Heart right ventricle (tissue), 16 donors: Measurements from ENCODE around the gene INTS1. TPM values are rescaled to one million over a fixed set of nuclear protein-coding genes. Genes with fewer than 3 reads are reported as not detected.

Experiments
- ATAC-seq, 8 donors: fragments of 200-7000 bp; cut with Tn5 transposase; one replicate each; pipeline ENCODE4 v1.9.1; 2020; ENCODE audit warnings: mild to moderate bottlenecking in 8 of 8, moderate library complexity in 8 of 8, moderate number of reproducible peaks in 1 of 8
- DNase-seq, 2 donors: peaks; one replicate each; pipeline ENCODE4 v3.0.0-alpha.2; 2020
- H3K27ac ChIP-seq, 10 donors: fragments of 200-600 bp; sonication (generic) in 2 of 10; one replicate each; pipeline versions ENCODE4 v1.5.0 to v1.8.0; 2020 to 2022; ENCODE audit warnings: mild to moderate bottlenecking in 3 of 10
- H3K27me3 ChIP-seq, 7 donors: fragments of 200-600 bp; one replicate each; pipeline ENCODE4 v1.8.0; 2021 to 2022; ENCODE audit warnings: mild to moderate bottlenecking in 2 of 7
- H3K36me3 ChIP-seq, 9 donors: fragments of 200-600 bp; sonication (generic) in 1 of 9; one replicate each; pipeline versions ENCODE4 v1.5.0 to v1.8.0; 2020 to 2022; ENCODE audit warnings: mild to moderate bottlenecking in 2 of 9
- H3K4me1 ChIP-seq, 9 donors: fragments of 200-600 bp; sonication (generic) in 1 of 9; one replicate each; pipeline versions ENCODE4 v1.5.0 to v1.8.0; 2020 to 2022; ENCODE audit warnings: mild to moderate bottlenecking in 4 of 9
- H3K4me3 ChIP-seq, 10 donors: fragments of 200-600 bp; sonication (generic) in 2 of 10; one replicate each; pipeline versions ENCODE4 v1.5.0 to v1.8.0; 2020 to 2022; ENCODE audit warnings: mild to moderate bottlenecking in 7 of 10, moderate library complexity in 2 of 10
- H3K9me3 ChIP-seq, 11 donors: fragments of 200-600 bp in 10 of 11; sonication (generic) in 2 of 11; one replicate each; pipeline versions ENCODE4 v1.5.0 to v1.8.0; 2013 to 2022; ENCODE audit warnings: mild to moderate bottlenecking in 2 of 11, control low read depth in 1 of 11, moderate library complexity in 1 of 11
- whole genome bisulfite sequencing, 2 donors: extraction: QIAGEN DNeasy Blood & Tissue Kit; methylation state at CpG; one replicate each; pipeline ENCODE4 v1.1.7; 2013; ENCODE audit warnings: inconsistent platforms in 1 of 2; 5-methylcytosine and 5-hydroxymethylcytosine counted together
- intact Hi-C, 10 donors: fragments of 100-400 bp; cut with DNase I; formaldehyde crosslinking; loops; one replicate each; pipeline versions ENCODE4 v1.11.1 to v1.14.2; 2022
- polyA plus RNA-seq, 2 donors: library from polyadenylated mRNA; stranded (reverse); fragments of 200-250 nt; gene quantifications; one replicate each; pipeline ENCODE4 v1.2.3, GENCODE V29; 2013
- total RNA-seq, 10 donors: library from RNA; stranded (reverse); fragmentation: NEBNext Ultra II Directional in 3 of 10; extraction: Animal tissue kit (Norgen Biotek cat#: 25700) in 3 of 10; gene quantifications; one replicate each; pipeline versions ENCODE4 v1.2.1 to v1.2.4, GENCODE V29; 2021 to 2023
- TF ChIP-seq, protein P1 (sequence below), 9 donors: fragments of 200-600 bp; sonication (generic) in 2 of 9; IDR thresholded peaks; one replicate each; pipeline versions ENCODE4 v1.5.0 to v1.8.0; 2021 to 2022; ENCODE audit warnings: antibody characterized with exemption in 9 of 9, mild to moderate bottlenecking in 5 of 9, moderate library complexity in 1 of 9
- donor health status: Arrhythmogenic right ventricular cardiomyopathy.
- donor health status: ischemic (EF 13 %, LVEDD 7.1; RV severe dilation, severe dysfunction).
- donor health status: healthy with polysubstance abuse.
- donor health status: DM: no; HTN: yes; CAD: no.
- donor health status: DM: no; HTN: no; CAD: no.
- donor health status: ischemic (EF 25% LVEDD 6.9; RV normal size, moderate dysfunction).
- donor health status: ischemic (EF 25% LVEDD 5.7; RV mildly dilated, moderate dysfunction).
- donor health status: healthy.
- donor health status: DM: yes; HTN: yes; CAD: no.
- donor health status: Ischemic cardiomyopathy.
- donor health status: ischemic (EF 35%, LVEDD 5.7; RV mildly dilated, moderate dysfunction).
- donor health status: nonischemic (EF 11% LVEDD 7.7; RV severe dilation, severe dysfunction).
- donor health status: DM: yes; HTN: yes; CAD: no.
- donor health status: PGD.
- donor health status: ischemic (EF 29% LVEDD 5.4; RV normal size, mild dysfunction).
- donor health status: nonischemic (EF 23%, LVEDD 6.1; RV moderate dilation, normal function).

Gene INTS1
- total and polyA plus RNA-seq, 12 donors: 41.5 to 59.4 (median 45.4) TPM

DNA sequence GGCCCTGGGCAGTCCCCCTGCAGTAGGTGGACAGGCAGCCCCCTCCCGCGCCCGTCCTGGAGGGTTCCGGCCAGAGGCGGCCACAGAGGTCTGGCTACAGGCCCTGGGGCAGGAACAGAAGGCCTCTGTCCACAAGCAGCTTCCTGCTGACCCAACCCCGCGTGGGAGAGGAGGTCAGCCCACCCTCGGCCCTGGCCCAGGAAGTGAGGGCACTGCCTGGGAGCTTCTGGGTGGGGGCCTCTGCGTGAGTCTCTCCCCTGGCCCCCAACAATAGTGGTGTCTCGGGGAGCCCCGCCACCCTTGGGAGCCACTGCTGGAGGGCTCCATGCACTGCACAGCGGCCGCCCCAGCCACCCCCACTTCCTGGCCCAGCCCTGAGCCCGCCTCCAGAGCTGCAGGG lies 49.6 kb downstream of the INTS1 start:
- H3K9me3 ChIP-seq: no peaks in the 10 kb centered on the region
- TF ChIP-seq, protein P1, sequence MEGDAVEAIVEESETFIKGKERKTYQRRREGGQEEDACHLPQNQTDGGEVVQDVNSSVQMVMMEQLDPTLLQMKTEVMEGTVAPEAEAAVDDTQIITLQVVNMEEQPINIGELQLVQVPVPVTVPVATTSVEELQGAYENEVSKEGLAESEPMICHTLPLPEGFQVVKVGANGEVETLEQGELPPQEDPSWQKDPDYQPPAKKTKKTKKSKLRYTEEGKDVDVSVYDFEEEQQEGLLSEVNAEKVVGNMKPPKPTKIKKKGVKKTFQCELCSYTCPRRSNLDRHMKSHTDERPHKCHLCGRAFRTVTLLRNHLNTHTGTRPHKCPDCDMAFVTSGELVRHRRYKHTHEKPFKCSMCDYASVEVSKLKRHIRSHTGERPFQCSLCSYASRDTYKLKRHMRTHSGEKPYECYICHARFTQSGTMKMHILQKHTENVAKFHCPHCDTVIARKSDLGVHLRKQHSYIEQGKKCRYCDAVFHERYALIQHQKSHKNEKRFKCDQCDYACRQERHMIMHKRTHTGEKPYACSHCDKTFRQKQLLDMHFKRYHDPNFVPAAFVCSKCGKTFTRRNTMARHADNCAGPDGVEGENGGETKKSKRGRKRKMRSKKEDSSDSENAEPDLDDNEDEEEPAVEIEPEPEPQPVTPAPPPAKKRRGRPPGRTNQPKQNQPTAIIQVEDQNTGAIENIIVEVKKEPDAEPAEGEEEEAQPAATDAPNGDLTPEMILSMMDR (IDR thresholded peaks at IDR 0.05): peak in 2 of 9 donors; percentile 3 to 16
- DNase-seq (peak in 1 of 2 donors; percentile 59), ATAC-seq (peak in 5 of 8 donors; percentile 10 to 61 (median 36))
- no peaks in the 10 kb centered on the region for H3K27me3 ChIP-seq
- peak overlapping the region; percentile 36 to 87 (median 72) for H3K27ac ChIP-seq
- peaks cover 0 to 11% (median 0%) of the 10 kb centered on the region in 9 donors for H3K36me3 ChIP-seq
- H3K4me3 ChIP-seq: peak overlapping the region in 9 of 10 donors; percentile 7 to 47 (median 26)
- peaks cover 14 to 61% (median 46%) of the 10 kb centered on the region in 9 donors for H3K4me1 ChIP-seq
- WGBS, 2 donors: 41 to 44% methylated on average over 11 to 14 of the region's 14 CpGs
- intact Hi-C loops: no loop called here

GRCh38 chr7:1452205-1452604 lies 52.0 kb downstream of the INTS1 start:
- TF ChIP-seq, protein P1 (IDR thresholded peaks at IDR 0.05): no peak
- H3K4me1 ChIP-seq: peaks cover 0 to 43% (median 28%) of the 10 kb centered on the region in 9 donors
- intact Hi-C loops: no loop called here

GRCh38 chr7:1450987-1451386 lies 53.2 kb downstream of the INTS1 start:
- ATAC-seq: no peak
- no peaks in the 10 kb centered on the region for H3K9me3 ChIP-seq
- DNase-seq: no peak
- H3K4me1 ChIP-seq: peaks cover 0 to 35% (median 19%) of the 10 kb centered on the region in 9 donors
- H3K36me3 ChIP-seq: peaks cover 0 to 21% (median 0%) of the 10 kb centered on the region in 9 donors
- intact Hi-C loops: no loop called here
- WGBS, 2 donors: 89 to 93% methylated on average over 11 of the region's 11 CpGs
- H3K4me3 ChIP-seq: no peak overlapping the region
- no peaks in the 10 kb centered on the region for H3K27me3 ChIP-seq
- TF ChIP-seq, protein P1 (IDR thresholded peaks at IDR 0.05): no peak
- H3K27ac ChIP-seq: no peak overlapping the region

More at GRCh38 chr7:1452205-1452604, 52.0 kb downstream of the INTS1 start:
- Histone ChIP-seq H3K9me3 (no peaks in the 10 kb centered on the region), H3K36me3 (peaks cover 0 to 21% (median 0%) of the 10 kb centered on the region in 9 donors), H3K4me3 (no peak overlapping the region), H3K27ac (no peak overlapping the region), H3K27me3 (no peaks in the 10 kb centered on the region)
- WGBS, 2 donors: 73% methylated on average over 19 of the region's 19 CpGs
- no peak for ATAC-seq
- no peak for DNase-seq

DNA sequence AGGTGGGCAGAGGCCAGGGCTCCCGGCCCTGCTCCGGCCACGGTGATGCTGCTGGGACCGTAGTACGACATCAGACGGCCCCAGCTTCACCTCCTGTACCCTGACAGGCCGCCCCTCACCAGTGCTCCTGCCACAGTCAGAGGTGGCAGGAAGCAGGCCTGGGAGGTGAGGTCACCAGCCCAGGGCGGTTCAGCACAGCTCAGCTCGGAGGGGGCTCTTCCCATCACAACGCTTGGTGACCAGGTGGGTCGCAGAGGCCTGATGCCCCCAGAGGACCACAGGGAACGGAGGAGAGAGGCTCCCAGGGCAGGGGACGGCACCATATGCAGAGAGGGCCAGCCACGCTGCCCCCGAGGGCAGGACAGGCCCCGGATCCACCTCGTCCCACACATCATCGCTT lies 53.8 kb downstream of the INTS1 start:
- Histone ChIP-seq H3K36me3 (peaks cover 0 to 21% (median 0%) of the 10 kb centered on the region in 9 donors), H3K27me3 (no peaks in the 10 kb centered on the region), H3K4me1 (peaks cover 0 to 29% (median 14%) of the 10 kb centered on the region in 9 donors), H3K9me3 (no peaks in the 10 kb centered on the region), H3K27ac (no peak overlapping the region), H3K4me3 (no peak overlapping the region)
- DNase-seq: no peak
- no peak for ATAC-seq
- TF ChIP-seq, protein P1 (IDR thresholded peaks at IDR 0.05): no peak
- 89 to 90% methylated on average over 16 to 18 of the region's 18 CpGs for WGBS, 2 donors
- intact Hi-C loops: no loop called here
